Glutamatergic neuron (in vitro differentiated cells): ENCODE results near the gene MRPL49. TPM values are rescaled to one million over a fixed set of nuclear protein-coding genes. Genes with fewer than 3 reads are reported as not detected.

Experiments
- DNase-seq: peaks from one replicate; pipeline ENCODE4 v3.0.0; 2022
- H3K27ac Mint-ChIP-seq: one replicate; pipeline ENCODE4 v1.8.0; 2020; ENCODE audit warnings: mild to moderate bottlenecking, mixed read lengths, inconsistent platforms; ENCODE audit not compliant: unreplicated experiment
- H3K27me3 Mint-ChIP-seq: one replicate; pipeline ENCODE4 v1.8.0; 2020; ENCODE audit warnings: mild to moderate bottlenecking, moderate library complexity, mixed read lengths, inconsistent platforms; ENCODE audit not compliant: unreplicated experiment
- H3K36me3 Mint-ChIP-seq: one replicate; pipeline ENCODE4 v1.8.0; 2020; ENCODE audit warnings: mild to moderate bottlenecking, mixed read lengths, inconsistent platforms; ENCODE audit not compliant: unreplicated experiment
- H3K4me1 Mint-ChIP-seq: one replicate; pipeline ENCODE4 v1.8.0; 2020; ENCODE audit warnings: mild to moderate bottlenecking, low read depth, mixed read lengths, inconsistent platforms; ENCODE audit not compliant: unreplicated experiment
- H3K4me3 Mint-ChIP-seq: one replicate; pipeline ENCODE4 v1.8.0; 2020; ENCODE audit warnings: mild to moderate bottlenecking, mixed read lengths, inconsistent platforms; ENCODE audit not compliant: unreplicated experiment
- H3K9me3 Mint-ChIP-seq: one replicate; pipeline ENCODE4 v1.8.0; 2020; ENCODE audit warnings: mild to moderate bottlenecking, moderate library complexity, mixed read lengths, inconsistent platforms; ENCODE audit not compliant: unreplicated experiment
- total RNA-seq: library from RNA; stranded (reverse); fragmentation: NEBNext Ultra II Directional; extraction: Animal tissue kit (Norgen Biotek cat#: 25700); gene quantifications from one replicate; pipeline ENCODE4 v1.2.1, GENCODE V29; 2021; ENCODE audit not compliant: unreplicated experiment
- TF ChIP-seq, protein P1 (sequence below): fragments of 200-600 bp; sonication (generic); IDR thresholded peaks from one replicate; pipeline ENCODE4 v1.5.0; 2021; ENCODE audit not compliant: partially characterized antibody, unreplicated experiment

The MRPL49 gene
- total RNA-seq, 1 donor from 2014 or later, result 32.9 TPM

DNA sequence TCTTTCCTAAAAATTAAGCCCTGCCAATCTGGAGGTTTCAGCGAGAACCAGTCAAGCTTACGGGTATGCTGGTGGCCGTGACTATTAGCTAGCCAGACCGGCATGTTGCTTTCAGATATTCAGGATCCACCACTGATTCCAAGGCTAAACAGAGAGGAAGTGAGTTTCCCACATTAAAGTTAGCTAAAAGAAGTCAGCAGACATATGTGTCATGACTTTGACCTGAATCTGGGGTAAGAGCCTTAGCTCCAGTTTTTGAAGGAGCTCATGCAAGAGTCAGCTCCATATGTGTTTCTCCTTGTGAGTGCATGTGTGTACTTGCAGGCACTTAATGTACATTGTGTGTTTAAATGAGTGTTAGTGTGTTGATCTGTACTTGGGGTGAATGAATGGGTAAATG, 36.7 kb upstream of the MRPL49 start:
- TF ChIP-seq, protein P1, sequence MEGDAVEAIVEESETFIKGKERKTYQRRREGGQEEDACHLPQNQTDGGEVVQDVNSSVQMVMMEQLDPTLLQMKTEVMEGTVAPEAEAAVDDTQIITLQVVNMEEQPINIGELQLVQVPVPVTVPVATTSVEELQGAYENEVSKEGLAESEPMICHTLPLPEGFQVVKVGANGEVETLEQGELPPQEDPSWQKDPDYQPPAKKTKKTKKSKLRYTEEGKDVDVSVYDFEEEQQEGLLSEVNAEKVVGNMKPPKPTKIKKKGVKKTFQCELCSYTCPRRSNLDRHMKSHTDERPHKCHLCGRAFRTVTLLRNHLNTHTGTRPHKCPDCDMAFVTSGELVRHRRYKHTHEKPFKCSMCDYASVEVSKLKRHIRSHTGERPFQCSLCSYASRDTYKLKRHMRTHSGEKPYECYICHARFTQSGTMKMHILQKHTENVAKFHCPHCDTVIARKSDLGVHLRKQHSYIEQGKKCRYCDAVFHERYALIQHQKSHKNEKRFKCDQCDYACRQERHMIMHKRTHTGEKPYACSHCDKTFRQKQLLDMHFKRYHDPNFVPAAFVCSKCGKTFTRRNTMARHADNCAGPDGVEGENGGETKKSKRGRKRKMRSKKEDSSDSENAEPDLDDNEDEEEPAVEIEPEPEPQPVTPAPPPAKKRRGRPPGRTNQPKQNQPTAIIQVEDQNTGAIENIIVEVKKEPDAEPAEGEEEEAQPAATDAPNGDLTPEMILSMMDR, result no peak
- peaks cover 7% of the 10 kb centered on the region for H3K4me1 Mint-ChIP-seq
- no peaks in the 10 kb centered on the region for H3K36me3 Mint-ChIP-seq
- peak overlapping the region; percentile 93 for H3K4me3 Mint-ChIP-seq
- DNase-seq, result no peak
- H3K27me3 Mint-ChIP-seq, result peaks cover 8% of the 10 kb centered on the region
- peaks cover 6% of the 10 kb centered on the region for H3K9me3 Mint-ChIP-seq
- H3K27ac Mint-ChIP-seq, result no peak overlapping the region

DNA sequence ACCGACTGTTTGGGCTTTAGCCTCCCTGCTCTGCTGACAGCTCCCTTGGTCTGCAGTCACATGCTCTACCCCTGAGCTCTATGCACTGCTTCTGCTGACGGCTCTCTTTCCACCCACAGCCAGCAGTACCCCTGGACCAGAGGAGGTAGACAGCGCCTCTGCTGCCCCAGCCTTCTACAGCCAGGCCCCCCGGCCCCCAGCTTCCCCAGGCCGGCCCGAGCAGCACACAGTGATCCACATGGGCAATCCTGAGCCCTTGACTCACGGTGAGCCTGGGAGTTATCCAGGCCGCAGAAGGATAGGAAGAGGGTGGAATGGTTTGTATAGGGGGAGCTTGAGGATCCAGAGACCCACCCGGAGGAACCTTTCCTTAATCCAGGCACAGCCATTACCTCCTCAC, 35.3 kb upstream of the MRPL49 start:
- H3K9me3 Mint-ChIP-seq, result peaks cover 6% of the 10 kb centered on the region
- DNase-seq, result no peak
- peaks cover 6% of the 10 kb centered on the region for H3K27me3 Mint-ChIP-seq
- no peaks in the 10 kb centered on the region for H3K36me3 Mint-ChIP-seq
- no peak overlapping the region for H3K4me3 Mint-ChIP-seq
- peaks cover 7% of the 10 kb centered on the region for H3K4me1 Mint-ChIP-seq
- TF ChIP-seq, protein P1, result no peak
- no peak overlapping the region for H3K27ac Mint-ChIP-seq

DNA sequence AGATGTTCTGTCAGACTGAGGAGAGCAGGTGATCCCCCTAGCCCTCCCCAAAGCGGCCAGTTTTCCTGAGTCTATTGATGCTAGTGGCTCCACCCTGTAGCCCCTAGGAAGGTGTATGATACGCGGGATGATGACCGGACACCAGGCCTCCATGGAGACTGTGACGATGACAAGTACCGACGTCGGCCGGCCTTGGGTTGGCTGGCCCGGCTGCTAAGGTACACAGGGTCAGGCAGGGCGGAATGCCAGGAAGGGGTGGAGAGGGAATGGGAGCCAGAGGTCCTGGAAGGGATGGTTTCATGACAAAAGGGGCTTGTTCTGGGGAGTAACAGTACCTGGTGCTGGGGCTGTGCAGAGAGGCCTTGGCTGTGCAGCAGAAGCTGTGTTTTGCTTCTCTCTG, 34.9 kb upstream of the MRPL49 start:
- DNase-seq, result no peak
- H3K27ac Mint-ChIP-seq, result no peak overlapping the region
- peaks cover 6% of the 10 kb centered on the region for H3K27me3 Mint-ChIP-seq
- no peak overlapping the region for H3K4me3 Mint-ChIP-seq
- H3K9me3 Mint-ChIP-seq, result peaks cover 6% of the 10 kb centered on the region
- H3K4me1 Mint-ChIP-seq, result peaks cover 7% of the 10 kb centered on the region
- H3K36me3 Mint-ChIP-seq, result no peaks in the 10 kb centered on the region
- TF ChIP-seq, protein P1, result no peak

DNA sequence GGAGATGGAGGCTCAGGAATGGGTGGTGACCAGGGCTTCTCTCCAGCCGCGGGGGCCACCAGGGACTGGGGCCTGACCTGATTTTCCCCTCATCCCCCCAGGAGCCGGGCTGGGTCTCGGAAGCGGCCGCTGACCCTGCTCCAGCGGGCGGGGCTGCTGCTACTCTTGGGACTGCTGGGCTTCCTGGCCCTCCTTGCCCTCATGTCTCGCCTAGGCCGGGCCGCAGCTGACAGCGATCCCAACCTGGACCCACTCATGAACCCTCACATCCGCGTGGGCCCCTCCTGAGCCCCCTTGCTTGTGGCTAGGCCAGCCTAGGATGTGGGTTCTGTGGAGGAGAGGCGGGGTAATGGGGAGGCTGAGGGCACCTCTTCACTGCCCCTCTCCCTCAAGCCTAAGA, 34.3 kb upstream of the MRPL49 start:
- TF ChIP-seq, protein P1, result no peak
- no peaks in the 10 kb centered on the region for H3K36me3 Mint-ChIP-seq
- peaks cover 7% of the 10 kb centered on the region for H3K4me1 Mint-ChIP-seq
- no peak overlapping the region for H3K4me3 Mint-ChIP-seq
- peaks cover 6% of the 10 kb centered on the region for H3K27me3 Mint-ChIP-seq
- no peak overlapping the region for H3K27ac Mint-ChIP-seq
- no peak for DNase-seq
- peaks cover 6% of the 10 kb centered on the region for H3K9me3 Mint-ChIP-seq

DNA sequence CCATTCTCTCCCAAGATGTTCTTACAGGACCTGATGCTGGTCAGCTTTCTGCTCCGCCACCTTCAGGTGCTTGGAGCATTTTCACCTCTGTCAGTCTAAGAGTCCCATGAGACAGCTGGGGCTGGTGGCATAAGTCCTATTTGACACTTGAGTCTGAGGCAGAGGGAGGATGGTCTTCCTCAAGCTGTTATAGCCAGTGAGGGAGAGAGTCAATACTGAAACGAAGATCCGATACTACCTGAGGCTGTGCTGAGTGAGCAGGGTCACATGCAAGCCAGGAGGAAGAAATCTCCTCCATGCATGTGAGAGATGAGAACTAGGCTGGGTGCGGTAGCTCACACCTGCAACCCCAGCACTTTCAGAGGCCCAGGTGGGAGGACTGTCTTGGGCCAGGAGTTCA, 32.5 kb upstream of the MRPL49 start:
- no peak overlapping the region for H3K27ac Mint-ChIP-seq
- H3K4me1 Mint-ChIP-seq, result peaks cover 7% of the 10 kb centered on the region
- TF ChIP-seq, protein P1, result no peak
- no peak for DNase-seq
- peaks cover 2% of the 10 kb centered on the region for H3K9me3 Mint-ChIP-seq
- H3K27me3 Mint-ChIP-seq, result peaks cover 3% of the 10 kb centered on the region
- H3K4me3 Mint-ChIP-seq, result no peak overlapping the region
- no peaks in the 10 kb centered on the region for H3K36me3 Mint-ChIP-seq
